ENCODE data around the gene GLT8D1.
"Not testable (repeated sequence)": the region's sequence is repeated elsewhere in the genome, so short reads cannot be mapped to it uniquely, and the experiment has no call there.

Gene GLT8D1

DNA sequence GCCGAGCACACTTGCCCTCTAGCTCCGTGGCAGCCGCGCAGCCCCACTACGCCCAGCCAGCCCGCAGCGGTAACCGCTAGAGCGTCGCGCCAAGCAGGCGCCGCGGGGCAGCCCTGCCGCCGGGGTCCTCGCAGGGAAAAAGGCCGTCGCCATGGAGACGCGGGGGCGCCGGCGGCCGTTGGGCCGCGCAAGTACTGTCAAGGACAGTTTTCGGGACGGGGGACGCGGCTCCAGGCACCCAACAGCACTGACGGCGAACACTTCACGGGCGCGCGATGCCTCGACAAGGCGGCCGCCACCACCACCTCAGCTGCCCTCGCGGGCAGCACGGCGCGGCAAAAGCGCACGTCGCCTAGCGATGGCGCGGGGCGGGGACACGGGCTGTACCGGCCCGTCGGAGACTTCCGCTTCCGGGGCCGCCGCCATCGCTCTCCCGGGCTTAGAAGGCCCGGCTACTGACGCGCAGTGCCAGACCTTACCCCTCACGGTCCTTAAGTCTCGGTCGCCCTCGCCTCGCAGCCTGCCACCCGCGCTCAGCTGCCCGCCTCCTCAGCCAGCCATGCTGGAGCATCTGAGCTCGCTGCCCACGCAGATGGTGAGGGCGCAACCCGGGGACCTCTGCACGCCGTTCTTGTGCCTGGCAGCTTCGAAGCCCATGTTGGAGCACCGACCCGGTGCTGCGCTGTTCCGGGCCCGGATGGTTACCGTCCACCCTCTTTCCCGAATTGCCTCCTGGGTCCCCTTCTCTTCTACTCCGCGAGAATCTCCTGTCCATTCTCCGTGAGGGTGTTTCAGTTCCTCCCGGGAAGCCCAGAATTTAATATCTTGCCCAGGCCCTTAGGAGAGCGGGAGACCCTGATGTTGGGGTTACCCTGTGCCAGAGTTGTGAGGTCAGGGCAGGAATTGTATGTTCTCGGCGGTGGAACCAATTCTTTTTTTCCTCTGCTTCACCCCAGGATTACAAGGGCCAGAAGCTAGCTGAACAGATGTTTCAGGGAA is at the start of gene GLT8D1, which contains the start of gene SPCS1:
TSS of gene GLT8D1 (minus strand) at position 104 of the 999 bp plus-strand sequence. CDS start 5,331 bp downstream, outside the sequence.
TSS of gene SPCS1 (plus strand) at position 419 of the 999 bp plus-strand sequence. CDS start at position 560, 141 bp downstream.
- no peak for FAIRE-seq

DNA sequence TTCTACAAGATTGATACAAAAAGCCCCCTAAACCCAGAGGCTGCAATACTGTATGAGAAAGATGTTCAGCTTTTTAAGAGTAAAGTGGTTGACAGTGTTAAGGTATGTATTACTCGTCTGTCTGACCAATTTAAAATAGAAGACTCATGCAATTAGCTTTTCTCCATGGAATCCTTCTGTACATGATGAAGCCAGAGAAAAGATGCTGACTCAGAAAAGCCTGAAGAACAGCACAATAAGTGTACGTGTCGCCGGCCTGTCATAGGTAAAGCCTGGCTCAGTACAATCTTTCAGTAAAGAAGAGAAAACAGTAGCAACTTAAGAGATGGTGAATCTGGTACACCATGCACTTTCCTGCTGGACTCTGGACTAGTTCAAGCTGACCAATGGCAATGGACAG is 48.8 kb upstream of the GLT8D1 start:
- no peak for FAIRE-seq

- no peak for FAIRE-seq
Measured at GRCh38 chr3:52752045-52752660, 46.6 kb upstream of the GLT8D1 start.

DNA sequence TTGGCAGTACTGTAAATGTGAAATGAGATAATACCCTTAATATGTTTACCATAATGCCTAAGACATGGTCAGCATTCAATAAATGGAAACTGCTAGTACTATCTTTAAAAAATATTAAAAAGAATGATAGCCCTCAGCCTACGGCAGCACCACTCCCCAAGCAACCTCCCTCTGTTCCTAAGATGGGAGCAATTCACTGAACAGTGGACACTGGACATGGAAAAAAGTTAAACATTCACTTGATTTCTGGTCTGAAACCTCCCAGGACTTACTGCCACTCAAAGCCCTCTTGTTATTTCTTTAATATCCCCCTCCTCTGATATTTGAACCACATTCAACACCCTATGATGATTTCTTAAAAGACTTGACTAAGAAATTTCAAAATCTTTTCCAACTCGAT is 38.1 kb upstream of the GLT8D1 start:
- FAIRE-seq, result no peak

DNA sequence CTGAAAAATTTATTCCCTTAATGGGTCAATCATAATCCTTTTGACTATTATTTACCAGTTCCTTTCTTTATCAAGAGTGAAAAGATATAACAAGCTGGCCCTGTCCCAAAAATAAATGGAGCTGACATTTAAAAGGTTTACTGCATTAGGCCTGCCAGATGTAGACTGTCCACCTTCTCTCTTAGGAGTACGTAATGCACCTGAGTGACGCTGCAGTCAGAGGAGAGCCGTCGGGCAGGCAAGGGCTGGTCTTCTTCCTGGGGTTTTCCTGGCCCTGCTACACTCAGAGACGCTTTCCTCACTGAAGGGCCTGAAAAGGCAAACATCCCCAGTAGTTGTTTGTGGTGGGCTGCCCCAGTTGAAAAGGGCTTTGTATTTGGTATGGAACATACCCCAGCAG is 37.6 kb upstream of the GLT8D1 start:
- FAIRE-seq, result no peak

DNA sequence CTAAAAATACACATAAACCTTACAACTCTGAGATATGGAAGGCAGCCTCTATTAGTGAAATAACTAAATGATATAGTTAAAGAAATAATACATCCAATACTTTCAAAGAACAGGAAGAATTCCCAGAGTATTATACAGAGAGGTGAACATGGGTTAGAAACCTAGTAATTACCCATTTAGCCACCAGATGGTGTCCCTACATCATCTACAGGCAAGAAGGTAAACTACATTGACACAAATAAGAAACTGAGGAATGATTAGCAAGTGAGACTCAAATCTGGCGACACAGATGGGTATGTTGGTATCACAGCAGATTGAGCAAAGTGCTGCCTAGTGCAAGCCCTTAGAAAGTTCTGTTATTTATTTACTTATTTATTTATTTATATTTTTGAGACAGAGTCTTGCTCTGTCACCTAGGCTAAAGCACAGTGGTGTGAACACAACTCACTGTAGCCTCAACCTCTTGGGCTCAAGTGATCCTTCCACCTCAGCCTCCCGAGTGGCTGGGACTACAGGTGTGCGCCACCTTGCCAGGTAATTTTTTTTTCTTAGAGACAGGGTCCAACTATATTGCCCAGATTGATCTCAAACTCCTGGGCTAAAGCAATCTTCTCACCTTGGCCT is 36.9 kb upstream of the GLT8D1 start:
- peak; percentile 84 for FAIRE-seq

DNA sequence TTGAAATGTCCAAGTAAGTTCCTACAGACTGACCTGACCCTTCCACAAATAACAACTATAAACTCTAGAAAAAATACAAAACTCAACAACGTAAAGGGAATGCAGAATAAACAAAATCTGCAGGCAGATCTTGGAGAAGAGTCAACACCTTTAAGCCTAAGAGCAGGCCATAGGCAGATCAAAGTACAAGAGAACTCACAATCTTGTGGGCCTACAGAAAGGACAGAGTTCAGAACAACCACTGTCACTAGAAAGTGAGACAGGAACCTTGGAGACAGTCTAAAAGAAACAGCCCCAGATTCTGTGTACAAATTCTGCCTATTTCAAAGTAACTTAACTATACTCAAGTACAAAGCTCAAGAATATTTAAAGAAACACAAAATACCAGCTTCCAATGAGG is 34.1 kb upstream of the GLT8D1 start:
- FAIRE-seq, result no peak

GRCh38 chr3:52733256-52733891 is 27.8 kb upstream of the GLT8D1 start:
- FAIRE-seq, result no peak

DNA sequence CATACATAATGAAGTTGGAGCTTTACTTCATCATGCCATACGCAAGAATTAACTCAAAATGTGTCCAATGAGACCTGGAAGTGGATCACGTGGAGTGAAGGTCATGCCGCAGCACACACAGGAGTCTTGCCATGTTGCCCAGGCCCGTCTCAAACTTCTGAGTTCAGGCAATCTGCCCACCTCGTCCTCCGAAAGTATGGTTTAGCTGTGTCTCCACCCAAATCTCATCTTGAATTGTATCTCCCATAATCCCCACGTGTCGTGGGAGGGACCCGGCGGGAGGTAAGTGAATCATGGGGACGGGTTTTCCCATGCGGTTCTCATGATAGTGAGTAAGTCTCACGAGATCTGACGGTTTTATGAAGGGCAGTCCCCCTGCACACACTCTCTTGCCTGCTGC is 26.0 kb upstream of the GLT8D1 start:
- FAIRE-seq, result no peak

- no peak for FAIRE-seq
Measured at GRCh38 chr3:52730681-52731080, 25.1 kb upstream of the GLT8D1 start.

GRCh38 chr3:52728753-52729152 is 23.2 kb upstream of the GLT8D1 start:
- not testable (repeated sequence) for FAIRE-seq

GRCh38 chr3:52724511-52724910 is 18.9 kb upstream of the GLT8D1 start:
- FAIRE-seq, result no peak

GRCh38 chr3:52723935-52724334 is 18.3 kb upstream of the GLT8D1 start:
- no peak for FAIRE-seq

GRCh38 chr3:52722491-52722890 is 16.9 kb upstream of the GLT8D1 start:
- no peak for FAIRE-seq

- FAIRE-seq, result no peak
Measured at GRCh38 chr3:52721730-52722008, 16.1 kb upstream of the GLT8D1 start.

- FAIRE-seq, result no peak
Measured at GRCh38 chr3:52721002-52721729, 15.6 kb upstream of the GLT8D1 start.

DNA sequence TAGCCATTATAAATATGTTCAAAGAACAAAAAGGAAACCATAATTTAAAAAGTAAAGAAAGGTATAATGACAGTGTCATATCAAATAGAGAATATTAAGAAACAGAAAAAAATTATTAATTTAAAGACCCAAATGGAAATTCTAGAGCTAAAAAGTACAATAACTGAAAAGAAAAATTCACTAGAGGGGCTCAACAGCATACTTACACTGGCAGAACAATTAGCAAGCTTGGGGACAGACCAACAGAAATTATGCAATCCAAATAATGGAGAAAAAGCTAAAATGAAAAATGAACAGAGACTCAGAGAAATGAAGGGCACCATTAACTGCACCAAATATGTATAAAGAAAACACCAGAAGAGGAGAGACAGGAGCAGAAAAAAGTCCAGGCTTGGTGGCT is 14.0 kb upstream of the GLT8D1 start:
- FAIRE-seq, result no peak

- FAIRE-seq, result no peak
Measured at GRCh38 chr3:52715714-52716305, 10.2 kb upstream of the GLT8D1 start.

DNA sequence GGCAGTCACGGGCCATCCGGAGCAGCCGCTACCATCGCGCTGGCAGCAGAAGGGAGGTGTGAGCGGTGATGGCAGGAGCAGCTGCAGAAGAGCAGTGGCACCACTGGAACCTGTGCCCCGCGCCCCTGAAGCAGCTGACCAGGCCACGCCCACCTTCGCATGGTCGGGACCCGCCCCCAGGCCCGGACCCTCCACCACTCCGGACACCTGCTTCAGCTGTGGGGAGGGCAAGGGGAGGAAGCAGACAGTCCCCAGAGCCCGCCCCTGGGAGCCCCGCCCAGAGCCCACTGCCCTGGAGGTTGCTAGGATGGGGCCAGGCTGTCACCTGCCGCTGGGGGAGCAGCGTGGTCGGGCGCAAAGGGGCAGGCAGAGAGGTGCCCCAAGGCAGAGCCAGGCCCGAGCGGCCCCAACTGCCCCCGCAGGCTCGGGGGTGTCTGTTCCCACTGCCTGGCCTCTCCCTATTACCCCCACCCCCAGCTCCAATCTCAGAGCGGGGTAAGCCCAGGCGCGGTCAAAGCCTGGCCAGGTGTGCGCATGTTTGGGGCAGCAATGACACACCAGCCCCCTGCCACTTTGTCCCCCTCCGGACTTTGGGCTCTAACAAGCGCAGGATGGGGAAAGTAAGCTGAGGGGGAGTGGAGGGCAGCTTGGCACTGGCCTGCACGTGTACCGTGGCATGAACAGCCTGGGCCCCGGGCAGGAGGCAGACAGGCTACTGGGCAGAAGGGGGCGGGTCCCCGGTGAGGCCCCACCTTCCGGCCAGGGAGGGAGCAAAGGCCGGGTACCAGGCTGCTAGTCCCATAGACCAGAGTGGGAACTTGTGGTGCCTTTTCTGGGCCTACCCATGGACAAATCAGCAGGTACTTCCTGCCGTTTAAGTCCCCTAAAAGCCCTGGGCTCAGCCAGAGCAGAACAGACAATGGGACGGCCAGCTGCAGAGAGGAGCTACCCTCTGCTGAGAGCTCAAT is 9.0 kb upstream of the GLT8D1 start:
- no peak for FAIRE-seq

GRCh38 chr3:52712291-52713212 is 7.0 kb upstream of the GLT8D1 start:
- no peak for FAIRE-seq
